Breast epithelium (tissue), 4 donors: ENCODE data around the gene SPATA21. TPM values are rescaled to one million over a fixed set of nuclear protein-coding genes. Genes with fewer than 3 reads are reported as not detected.

Source experiments
- DNase-seq, 2 donors: peaks; one replicate each; pipeline ENCODE4 v3.0.0-alpha.2; 2019; ENCODE audit warnings: low spot score in 2 of 2
- H3K27ac ChIP-seq, 2 donors: fragments of 200-600 bp; sonication (generic) in 1 of 2; one replicate each; pipeline ENCODE4 v1.5.1; 2016 to 2019; ENCODE audit warnings: mild to moderate bottlenecking in 1 of 2
- H3K27me3 ChIP-seq, 2 donors: fragments of 200-600 bp; sonication (generic) in 1 of 2; one replicate each; pipeline versions ENCODE4 v1.5.1 to v1.6.0; 2017 to 2019; ENCODE audit warnings: control low read depth in 1 of 2, mild to moderate bottlenecking in 1 of 2
- H3K36me3 ChIP-seq: fragments of 200-600 bp; one replicate; pipeline ENCODE4 v1.5.1; 2019
- H3K4me1 ChIP-seq, 2 donors: fragments of 200-600 bp; sonication (generic); one replicate each; pipeline ENCODE4 v1.5.1; 2016 to 2019; ENCODE audit warnings: control low read depth in 1 of 2
- H3K4me3 ChIP-seq, 3 donors: fragments of 200-600 bp; sonication (generic); 1 replicate in 2 of 3; 2 replicates in 1 of 3; pipeline ENCODE4 v1.5.1; 2016 to 2019; ENCODE audit warnings: mild to moderate bottlenecking in 3 of 3, moderate library complexity in 2 of 3
- H3K9me3 ChIP-seq, 2 donors: fragments of 200-600 bp; sonication (generic) in 1 of 2; one replicate each; pipeline ENCODE4 v1.5.1; 2016 to 2019; ENCODE audit warnings: control low read depth in 1 of 2
- POLR2A ChIP-seq: fragments of 450-650 bp; IDR thresholded peaks from one replicate; pipeline ENCODE4 v1.6.1; 2016; ENCODE audit warnings: antibody characterized with exemption, mild to moderate bottlenecking, moderate library complexity
- POLR2AphosphoS5 ChIP-seq, 3 donors: sonication (generic); formaldehyde crosslinking; IDR thresholded peaks; one replicate each; pipeline ENCODE4 v1.6.1; 2017; ENCODE audit warnings: antibody characterized with exemption in 3 of 3
- intact Hi-C: fragments of 100-400 bp; cut with DNase I; formaldehyde crosslinking; loops from one replicate; pipeline ENCODE4 v1.15.1; 2023; ENCODE audit warnings: low total_unique reads
- total RNA-seq, 3 donors: library from RNA; depleted of rRNA; stranded (reverse); fragments of >200 nt; gene quantifications; one replicate each; pipeline ENCODE4 v1.1.0, GENCODE V29; 2016
- TF ChIP-seq, protein P1 (sequence below), 3 donors: fragments of 450-650 bp; IDR thresholded peaks; one replicate each; pipeline ENCODE4 v1.5.1; 2016 to 2017; ENCODE audit warnings: antibody characterized with exemption in 3 of 3, mild to moderate bottlenecking in 3 of 3, moderate library complexity in 3 of 3

SPATA21 gene
- total RNA-seq, 3 donors from 2014 or later: not detected

- peaks cover 9% of the 10 kb centered on the region for H3K36me3 ChIP-seq
- no peaks in the 10 kb centered on the region for H3K27me3 ChIP-seq
- no peak overlapping the region for H3K27ac ChIP-seq
- DNase-seq: no peak
- peaks cover 0 to 6% of the 10 kb centered on the region in 2 donors for H3K4me1 ChIP-seq
- no peak for TF ChIP-seq POLR2A
- TF ChIP-seq, protein P1, sequence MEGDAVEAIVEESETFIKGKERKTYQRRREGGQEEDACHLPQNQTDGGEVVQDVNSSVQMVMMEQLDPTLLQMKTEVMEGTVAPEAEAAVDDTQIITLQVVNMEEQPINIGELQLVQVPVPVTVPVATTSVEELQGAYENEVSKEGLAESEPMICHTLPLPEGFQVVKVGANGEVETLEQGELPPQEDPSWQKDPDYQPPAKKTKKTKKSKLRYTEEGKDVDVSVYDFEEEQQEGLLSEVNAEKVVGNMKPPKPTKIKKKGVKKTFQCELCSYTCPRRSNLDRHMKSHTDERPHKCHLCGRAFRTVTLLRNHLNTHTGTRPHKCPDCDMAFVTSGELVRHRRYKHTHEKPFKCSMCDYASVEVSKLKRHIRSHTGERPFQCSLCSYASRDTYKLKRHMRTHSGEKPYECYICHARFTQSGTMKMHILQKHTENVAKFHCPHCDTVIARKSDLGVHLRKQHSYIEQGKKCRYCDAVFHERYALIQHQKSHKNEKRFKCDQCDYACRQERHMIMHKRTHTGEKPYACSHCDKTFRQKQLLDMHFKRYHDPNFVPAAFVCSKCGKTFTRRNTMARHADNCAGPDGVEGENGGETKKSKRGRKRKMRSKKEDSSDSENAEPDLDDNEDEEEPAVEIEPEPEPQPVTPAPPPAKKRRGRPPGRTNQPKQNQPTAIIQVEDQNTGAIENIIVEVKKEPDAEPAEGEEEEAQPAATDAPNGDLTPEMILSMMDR (IDR thresholded peaks at IDR 0.05): no peak
- TF ChIP-seq POLR2AphosphoS5 (IDR thresholded peaks at IDR 0.05): no peak
- no peaks in the 10 kb centered on the region for H3K9me3 ChIP-seq
- intact Hi-C loops: no loop called here
- H3K4me3 ChIP-seq: no peak overlapping the region
Observed at GRCh38 chr1:16446116-16446515, 8.9 kb upstream of the SPATA21 start.

GRCh38 chr1:16445052-16445451 is 7.8 kb upstream of the SPATA21 start:
- H3K9me3 ChIP-seq: no peaks in the 10 kb centered on the region
- peaks cover 9% of the 10 kb centered on the region for H3K36me3 ChIP-seq
- DNase-seq: no peak
- peaks cover 0 to 6% of the 10 kb centered on the region in 2 donors for H3K4me1 ChIP-seq
- intact Hi-C loops: no loop called here
- TF ChIP-seq POLR2A (no peak), POLR2AphosphoS5 (IDR thresholded peaks at IDR 0.05) (no peak)
- TF ChIP-seq, protein P1 (IDR thresholded peaks at IDR 0.05): no peak
- no peak overlapping the region for H3K4me3 ChIP-seq
- H3K27me3 ChIP-seq: no peaks in the 10 kb centered on the region
- H3K27ac ChIP-seq: no peak overlapping the region

DNA sequence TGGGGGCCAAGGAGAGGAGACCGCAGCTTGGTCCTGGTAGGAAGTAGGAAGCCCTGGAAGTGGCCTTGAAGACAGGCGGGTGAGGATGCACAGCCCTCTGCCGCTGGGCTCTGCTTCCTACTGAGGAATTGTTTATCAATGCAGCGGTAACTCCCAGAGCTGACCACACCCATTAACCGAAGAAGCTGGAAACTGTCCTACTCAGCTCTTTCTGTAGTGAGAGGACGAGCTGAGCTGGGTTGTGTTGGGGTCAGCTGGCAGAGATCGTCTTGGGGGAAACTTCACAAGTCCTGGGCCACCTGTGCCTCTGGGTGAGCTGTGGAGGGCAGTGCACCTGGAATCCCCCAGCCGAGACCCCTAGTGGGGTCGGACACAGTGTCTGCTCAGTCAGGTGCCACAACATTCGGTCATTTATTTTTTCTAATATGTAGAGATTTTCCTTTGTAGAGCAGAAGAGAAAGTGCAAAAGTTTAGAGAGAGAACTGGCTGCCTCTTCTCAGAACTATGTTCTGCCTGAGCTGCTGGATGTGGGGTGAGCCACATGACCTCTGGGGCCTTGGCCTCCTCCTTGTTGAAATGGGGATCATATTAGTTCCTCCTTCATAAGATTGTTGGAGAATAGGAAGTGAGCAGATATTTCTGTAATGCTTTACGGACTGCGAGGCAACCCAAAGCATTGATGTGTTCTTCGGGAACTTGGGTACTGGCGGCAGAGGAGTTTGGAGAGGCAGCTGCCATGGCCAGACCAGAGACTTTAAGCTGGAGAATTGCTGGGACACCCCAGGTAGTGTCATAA is 6.9 kb upstream of the SPATA21 start:
- intact Hi-C loops: no loop called here
- Histone ChIP-seq H3K27ac (no peak overlapping the region), H3K9me3 (no peaks in the 10 kb centered on the region), H3K27me3 (no peaks in the 10 kb centered on the region), H3K4me3 (no peak overlapping the region), H3K36me3 (peaks cover 5% of the 10 kb centered on the region), H3K4me1 (peaks cover 0 to 6% of the 10 kb centered on the region in 2 donors)
- TF ChIP-seq POLR2A: no peak
- TF ChIP-seq POLR2AphosphoS5 (IDR thresholded peaks at IDR 0.05): no peak
- TF ChIP-seq, protein P1 (IDR thresholded peaks at IDR 0.05): no peak
- DNase-seq: no peak

DNA sequence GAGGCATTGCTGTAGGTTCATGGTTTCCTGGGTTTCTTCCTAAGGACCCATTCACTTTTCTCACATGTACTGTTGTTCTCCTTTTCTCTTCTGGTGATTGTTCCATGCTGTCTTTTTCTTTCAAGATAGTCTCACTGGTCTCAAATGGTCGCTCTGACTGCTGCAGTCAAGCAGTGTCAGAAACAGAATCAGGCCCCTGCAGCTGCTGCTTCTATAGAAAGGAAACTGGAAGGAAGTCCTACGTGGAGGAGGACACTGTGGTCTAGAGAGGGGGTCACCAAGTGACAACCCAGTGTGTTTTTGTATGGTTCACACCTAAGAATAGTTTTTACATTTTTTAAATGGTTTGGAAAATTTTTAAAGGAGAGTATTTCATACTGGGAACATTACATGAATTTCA is 5.7 kb upstream of the SPATA21 start:
- Histone ChIP-seq H3K36me3 (no peaks in the 10 kb centered on the region), H3K4me3 (no peak overlapping the region), H3K27me3 (no peaks in the 10 kb centered on the region), H3K9me3 (no peaks in the 10 kb centered on the region), H3K27ac (no peak overlapping the region), H3K4me1 (peaks cover 0 to 6% of the 10 kb centered on the region in 2 donors)
- DNase-seq: no peak
- intact Hi-C loops: no loop called here
- TF ChIP-seq, protein P1 (IDR thresholded peaks at IDR 0.05): no peak
- TF ChIP-seq POLR2AphosphoS5 (IDR thresholded peaks at IDR 0.05) (no peak), POLR2A (no peak)

DNA sequence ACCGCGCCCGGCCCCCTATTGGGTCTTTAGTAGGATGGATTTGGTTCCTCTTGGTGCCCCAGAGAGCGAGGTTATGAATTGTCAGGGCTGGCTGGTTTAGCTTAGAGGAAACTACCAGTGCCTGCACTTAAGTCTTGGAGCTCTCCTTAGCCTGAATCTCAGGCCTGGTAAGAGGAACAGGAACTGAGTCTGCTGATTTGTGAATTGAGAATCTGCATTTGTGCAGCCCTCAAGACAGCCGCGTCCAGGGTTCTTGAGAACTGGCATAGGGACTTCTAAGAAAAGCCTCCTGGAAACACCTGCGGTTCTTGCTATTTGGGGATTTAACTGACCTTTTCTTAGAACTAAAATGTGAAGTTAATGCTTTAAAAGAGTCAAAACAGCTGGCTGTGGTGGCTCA is 5.0 kb upstream of the SPATA21 start:
- no peak for TF ChIP-seq POLR2A
- TF ChIP-seq, protein P1 (IDR thresholded peaks at IDR 0.05): no peak
- TF ChIP-seq POLR2AphosphoS5 (IDR thresholded peaks at IDR 0.05): no peak
- Histone ChIP-seq H3K27me3 (no peaks in the 10 kb centered on the region), H3K4me3 (no peak overlapping the region), H3K27ac (no peak overlapping the region), H3K9me3 (no peaks in the 10 kb centered on the region), H3K36me3 (no peaks in the 10 kb centered on the region), H3K4me1 (peaks cover 0 to 6% of the 10 kb centered on the region in 2 donors)
- DNase-seq: no peak
- intact Hi-C loops: no loop called here
